Gastroesophageal sphincter (tissue), 4 donors: ENCODE measurements around the gene OTOS. TPM values are rescaled to one million over a fixed set of nuclear protein-coding genes. Genes with fewer than 3 reads are reported as not detected.

ENCODE experiments used
- ATAC-seq: fragments of 150-250 bp; one replicate; pipeline ENCODE4 v1.9.1; 2016; ENCODE audit warnings: mild to moderate bottlenecking, moderate library complexity
- H3K27ac ChIP-seq, 4 donors: fragments of 200-600 bp; sonication (generic) in 3 of 4; 1 replicate in 3 of 4; 2 replicates in 1 of 4; pipeline ENCODE4 v1.5.1; 2016 to 2019
- H3K27me3 ChIP-seq: fragments of 200-600 bp; sonication (generic); one replicate; pipeline ENCODE4 v1.5.1; 2019
- H3K36me3 ChIP-seq, 2 donors: fragments of 200-600 bp; sonication (generic); one replicate each; pipeline ENCODE4 v1.5.1; 2019; ENCODE audit warnings: control low read depth in 1 of 2
- H3K4me1 ChIP-seq, 3 donors: fragments of 200-600 bp; sonication (generic); 1 replicate in 2 of 3; 2 replicates in 1 of 3; pipeline ENCODE4 v1.5.1; 2016 to 2019; ENCODE audit warnings: control low read depth in 2 of 3
- H3K4me3 ChIP-seq, 2 donors: fragments of 200-600 bp; sonication (generic); one replicate each; pipeline ENCODE4 v1.5.1; 2019; ENCODE audit warnings: mild to moderate bottlenecking in 1 of 2, moderate library complexity in 1 of 2
- H3K9me3 ChIP-seq, 3 donors: fragments of 200-600 bp; sonication (generic); one replicate each; pipeline ENCODE4 v1.5.1; 2017 to 2019; ENCODE audit warnings: control low read depth in 2 of 3
- CTCF ChIP-seq, 4 experiments: fragments of 200-600 bp in 2 of 4; fragments of 450-650 bp in 2 of 4; sonication (generic) in 1 of 4; IDR thresholded peaks; one replicate each; pipeline ENCODE4 v1.5.1; 2017 to 2019; ENCODE audit warnings: antibody characterized with exemption in 4 of 4, mild to moderate bottlenecking in 2 of 4, moderate library complexity in 2 of 4
- EP300 ChIP-seq: sonication (generic); formaldehyde crosslinking; IDR thresholded peaks from one replicate; pipeline ENCODE4 v1.6.1; 2017; ENCODE audit warnings: antibody characterized with exemption, mild to moderate bottlenecking
- POLR2A ChIP-seq, 2 donors: fragments of 450-650 bp; IDR thresholded peaks; one replicate each; pipeline ENCODE4 v1.6.1; 2017; ENCODE audit warnings: antibody characterized with exemption in 2 of 2, mild to moderate bottlenecking in 2 of 2, moderate library complexity in 1 of 2
- POLR2AphosphoS5 ChIP-seq: sonication (generic); formaldehyde crosslinking; IDR thresholded peaks from one replicate; pipeline ENCODE4 v1.6.1; 2017; ENCODE audit warnings: antibody characterized with exemption
- WGBS, 2 donors: methylation state at CpG; one replicate each; pipeline ENCODE4 v1.1.5; 2018; ENCODE audit warnings: low coverage in 1 of 2; 5-methylcytosine and 5-hydroxymethylcytosine counted together
- total RNA-seq, 4 donors: library from RNA; depleted of rRNA; stranded (reverse); fragments of >200 nt; gene quantifications; one replicate each; pipeline ENCODE4 v1.1.0, GENCODE V29; 2016

The OTOS gene
- total RNA-seq, 4 donors from 2014 or later, result not detected

GRCh38 chr2:240143801-240144648, 3.6 kb upstream of the OTOS start:
- TF ChIP-seq POLR2AphosphoS5, result no peak
- TF ChIP-seq POLR2A (IDR thresholded peaks at IDR 0.05), result no peak
- TF ChIP-seq EP300, result no peak
- peak in 3 of 4 experiments; percentile 90 to 96 (median 92) for TF ChIP-seq CTCF (IDR thresholded peaks at IDR 0.05)
- Histone ChIP-seq H3K36me3 (no peaks in the 10 kb centered on the region), H3K4me3 (no peak overlapping the region), H3K27me3 (peaks cover 54% of the 10 kb centered on the region), H3K4me1 (peaks cover 0 to 8% (median 0%) of the 10 kb centered on the region in 3 donors), H3K27ac (no peak overlapping the region), H3K9me3 (no peaks in the 10 kb centered on the region)
- 47% methylated on average over 7 of the region's 36 CpGs; no CpG with 5 or more reads in 1 of the 2 donors for WGBS, 2 donors
- ATAC-seq, result peak; percentile 79

- TF ChIP-seq EP300 (no peak), POLR2A (IDR thresholded peaks at IDR 0.05) (no peak), POLR2AphosphoS5 (no peak), CTCF (IDR thresholded peaks at IDR 0.05) (no peak)
- peaks cover 46% of the 10 kb centered on the region for H3K27me3 ChIP-seq
- ATAC-seq, result no peak
- 20% methylated on average over 1 of the region's 6 CpGs; no CpG with 5 or more reads in 1 of the 2 donors for WGBS, 2 donors
- H3K4me1 ChIP-seq, result peaks cover 0 to 8% (median 0%) of the 10 kb centered on the region in 3 donors
- H3K36me3 ChIP-seq, result no peaks in the 10 kb centered on the region
- H3K27ac ChIP-seq, result no peak overlapping the region
- no peaks in the 10 kb centered on the region for H3K9me3 ChIP-seq
- no peak overlapping the region for H3K4me3 ChIP-seq
Observed at GRCh38 chr2:240143276-240143675, 2.8 kb upstream of the OTOS start.

GRCh38 chr2:240142859-240143258, 2.4 kb upstream of the OTOS start:
- ATAC-seq, result no peak
- no peak overlapping the region for H3K27ac ChIP-seq
- 83 to 86% methylated on average over 1 to 4 of the region's 5 CpGs for WGBS, 2 donors

GRCh38 chr2:240142256-240142775, 1.9 kb upstream of the OTOS start:
- Histone ChIP-seq H3K27ac (no peak overlapping the region), H3K4me3 (no peak overlapping the region), H3K4me1 (peaks cover 0 to 8% (median 0%) of the 10 kb centered on the region in 3 donors), H3K27me3 (peaks cover 43% of the 10 kb centered on the region), H3K9me3 (no peaks in the 10 kb centered on the region), H3K36me3 (no peaks in the 10 kb centered on the region)
- no peak for ATAC-seq
- WGBS, 2 donors, result 87 to 88% methylated on average over 5 to 10 of the region's 16 CpGs
- TF ChIP-seq POLR2A (IDR thresholded peaks at IDR 0.05) (no peak), EP300 (no peak), POLR2AphosphoS5 (no peak), CTCF (IDR thresholded peaks at IDR 0.05) (no peak)

More at GRCh38 chr2:240142859-240143258, 2.4 kb upstream of the OTOS start:
- Histone ChIP-seq H3K4me1 (peaks cover 0 to 8% (median 0%) of the 10 kb centered on the region in 3 donors), H3K27me3 (peaks cover 43% of the 10 kb centered on the region), H3K9me3 (no peaks in the 10 kb centered on the region), H3K36me3 (no peaks in the 10 kb centered on the region), H3K4me3 (no peak overlapping the region)
- TF ChIP-seq POLR2A (IDR thresholded peaks at IDR 0.05) (no peak), EP300 (no peak), POLR2AphosphoS5 (no peak), CTCF (IDR thresholded peaks at IDR 0.05) (no peak)
